Myocyte (in vitro differentiated cells): ENCODE measurements around the gene NPEPL1. TPM values are rescaled to one million over a fixed set of nuclear protein-coding genes. Genes with fewer than 3 reads are reported as not detected.

ENCODE experiments used
- DNase-seq: peaks from one replicate; pipeline ENCODE4 v3.0.0-alpha.2; 2012; ENCODE audit warnings: low read depth
- total RNA-seq: library from RNA; depleted of rRNA; stranded (reverse); fragments of >200 nt; gene quantifications from 2 replicates; pipeline ENCODE4 v1.2.3, GENCODE V29; 2014

Gene NPEPL1
- total RNA-seq, 1 donor from 2014 or later: 26.1 TPM

GRCh38 chr20:58657986-58658385, 34.6 kb upstream of the NPEPL1 start:
- no peak for DNase-seq

- no peak for DNase-seq
Observed at GRCh38 chr20:58658760-58659159, 33.8 kb upstream of the NPEPL1 start.

- DNase-seq: no peak
Observed at GRCh38 chr20:58659841-58660240, 32.8 kb upstream of the NPEPL1 start.

GRCh38 chr20:58660855-58661597, 31.6 kb upstream of the NPEPL1 start:
- no peak for DNase-seq

- DNase-seq: no peak
Observed at GRCh38 chr20:58661598-58662473, 30.8 kb upstream of the NPEPL1 start.

- no peak for DNase-seq
Observed at GRCh38 chr20:58664331-58664730, 28.3 kb upstream of the NPEPL1 start.

GRCh38 chr20:58664883-58665282, 27.7 kb upstream of the NPEPL1 start:
- peak; percentile 49 for DNase-seq

- peak; percentile 58 for DNase-seq
Observed at GRCh38 chr20:58665606-58666005, 27.0 kb upstream of the NPEPL1 start.

- no peak for DNase-seq
Observed at GRCh38 chr20:58666702-58667101, 25.9 kb upstream of the NPEPL1 start.

- no peak for DNase-seq
Observed at GRCh38 chr20:58667975-58668374, 24.6 kb upstream of the NPEPL1 start.

- no peak for DNase-seq
Observed at GRCh38 chr20:58668901-58669286, 23.7 kb upstream of the NPEPL1 start.

- DNase-seq: no peak
Observed at GRCh38 chr20:58669287-58670006, 23.2 kb upstream of the NPEPL1 start.

- no peak for DNase-seq
Observed at GRCh38 chr20:58670102-58670501, 22.5 kb upstream of the NPEPL1 start.

GRCh38 chr20:58670659-58671058, 21.9 kb upstream of the NPEPL1 start:
- DNase-seq: no peak

- DNase-seq: no peak
Observed at GRCh38 chr20:58673119-58673518, 19.5 kb upstream of the NPEPL1 start.

- no peak for DNase-seq
Observed at GRCh38 chr20:58675146-58675584, 17.4 kb upstream of the NPEPL1 start.

- DNase-seq: no peak
Observed at GRCh38 chr20:58675641-58676040, 17.0 kb upstream of the NPEPL1 start.

GRCh38 chr20:58676161-58676560, 16.4 kb upstream of the NPEPL1 start:
- DNase-seq: no peak

GRCh38 chr20:58677079-58677604, 15.5 kb upstream of the NPEPL1 start:
- no peak for DNase-seq

GRCh38 chr20:58677808-58678207, 14.8 kb upstream of the NPEPL1 start:
- no peak for DNase-seq

GRCh38 chr20:58678806-58679205, 13.8 kb upstream of the NPEPL1 start:
- no peak for DNase-seq
